Stimulated activated CD4-positive, alpha-beta T cell treated with anti-CD3 and anti-CD28 coated beads, Interleukin-4, amount 100 ng/mL, for 4 hours (primary cell): ENCODE data around the gene PER2.
"Not testable (repeated sequence)": the region's sequence is repeated elsewhere in the genome, so short reads cannot be mapped to it uniquely, and the experiment has no call there.

ENCODE experiments used
- DNase-seq, 2 experiments: peaks; one replicate each; pipeline ENCODE4 v3.0.0-alpha.2; 2020

PER2 gene, protein sequence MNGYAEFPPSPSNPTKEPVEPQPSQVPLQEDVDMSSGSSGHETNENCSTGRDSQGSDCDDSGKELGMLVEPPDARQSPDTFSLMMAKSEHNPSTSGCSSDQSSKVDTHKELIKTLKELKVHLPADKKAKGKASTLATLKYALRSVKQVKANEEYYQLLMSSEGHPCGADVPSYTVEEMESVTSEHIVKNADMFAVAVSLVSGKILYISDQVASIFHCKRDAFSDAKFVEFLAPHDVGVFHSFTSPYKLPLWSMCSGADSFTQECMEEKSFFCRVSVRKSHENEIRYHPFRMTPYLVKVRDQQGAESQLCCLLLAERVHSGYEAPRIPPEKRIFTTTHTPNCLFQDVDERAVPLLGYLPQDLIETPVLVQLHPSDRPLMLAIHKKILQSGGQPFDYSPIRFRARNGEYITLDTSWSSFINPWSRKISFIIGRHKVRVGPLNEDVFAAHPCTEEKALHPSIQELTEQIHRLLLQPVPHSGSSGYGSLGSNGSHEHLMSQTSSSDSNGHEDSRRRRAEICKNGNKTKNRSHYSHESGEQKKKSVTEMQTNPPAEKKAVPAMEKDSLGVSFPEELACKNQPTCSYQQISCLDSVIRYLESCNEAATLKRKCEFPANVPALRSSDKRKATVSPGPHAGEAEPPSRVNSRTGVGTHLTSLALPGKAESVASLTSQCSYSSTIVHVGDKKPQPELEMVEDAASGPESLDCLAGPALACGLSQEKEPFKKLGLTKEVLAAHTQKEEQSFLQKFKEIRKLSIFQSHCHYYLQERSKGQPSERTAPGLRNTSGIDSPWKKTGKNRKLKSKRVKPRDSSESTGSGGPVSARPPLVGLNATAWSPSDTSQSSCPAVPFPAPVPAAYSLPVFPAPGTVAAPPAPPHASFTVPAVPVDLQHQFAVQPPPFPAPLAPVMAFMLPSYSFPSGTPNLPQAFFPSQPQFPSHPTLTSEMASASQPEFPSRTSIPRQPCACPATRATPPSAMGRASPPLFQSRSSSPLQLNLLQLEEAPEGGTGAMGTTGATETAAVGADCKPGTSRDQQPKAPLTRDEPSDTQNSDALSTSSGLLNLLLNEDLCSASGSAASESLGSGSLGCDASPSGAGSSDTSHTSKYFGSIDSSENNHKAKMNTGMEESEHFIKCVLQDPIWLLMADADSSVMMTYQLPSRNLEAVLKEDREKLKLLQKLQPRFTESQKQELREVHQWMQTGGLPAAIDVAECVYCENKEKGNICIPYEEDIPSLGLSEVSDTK (N-terminal part only)

GRCh38 chr2:238287737-238288649 is at the start of gene PER2:
Gene PER2 (minus strand): TSS chr2:238288610. CDS start chr2:238277936, 10,674 bp downstream.
- peak; percentile 21 to 34 for DNase-seq

- DNase-seq, result no peak
Measured at GRCh38 chr2:238337846-238338245, 49.4 kb upstream of the PER2 start.

GRCh38 chr2:238336793-238337444 is 48.5 kb upstream of the PER2 start:
- no peak for DNase-seq

DNA sequence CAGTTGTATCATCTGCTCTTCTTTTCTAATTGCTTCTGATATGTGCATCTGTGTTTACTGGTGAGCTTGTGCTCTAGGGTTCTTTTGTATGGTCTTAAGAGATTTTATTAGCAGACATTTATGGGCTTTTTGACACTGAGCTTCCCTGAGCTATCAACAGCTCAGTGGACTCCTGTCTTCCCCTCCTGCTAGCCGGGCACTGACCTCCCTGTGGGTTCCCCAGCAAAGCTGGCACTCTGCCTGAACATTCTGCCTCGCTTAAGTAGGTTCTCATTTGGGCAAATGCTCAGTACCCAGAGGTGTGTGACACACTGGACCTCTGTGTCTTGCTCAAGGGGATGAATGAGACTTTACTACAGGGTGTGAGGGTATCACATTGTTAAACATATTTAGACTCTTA is 47.7 kb upstream of the PER2 start:
- no peak for DNase-seq

GRCh38 chr2:238335591-238335990 is 47.2 kb upstream of the PER2 start:
- DNase-seq, result not testable (repeated sequence)

- DNase-seq, result no peak
Measured at GRCh38 chr2:238334885-238335284, 46.5 kb upstream of the PER2 start.

DNA sequence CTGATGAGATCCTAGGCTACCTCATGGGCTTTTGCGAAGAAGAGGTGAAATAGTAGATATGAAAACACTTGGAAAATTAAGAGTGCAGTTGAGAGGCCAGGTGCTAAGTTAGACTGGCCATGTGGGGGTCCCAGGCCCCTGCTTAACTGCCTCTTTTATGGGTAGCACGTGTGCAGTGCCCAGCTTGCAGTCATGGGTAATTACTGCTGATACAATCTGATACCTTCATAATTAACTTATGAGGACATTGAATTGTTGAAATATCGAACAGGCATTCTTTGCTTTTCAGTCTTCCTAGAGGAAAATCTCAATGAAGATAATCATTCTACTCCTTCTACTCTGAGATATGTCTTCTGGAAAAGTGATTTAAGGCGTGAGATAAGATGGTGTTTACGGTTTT is 43.5 kb upstream of the PER2 start:
- DNase-seq, result no peak

DNA sequence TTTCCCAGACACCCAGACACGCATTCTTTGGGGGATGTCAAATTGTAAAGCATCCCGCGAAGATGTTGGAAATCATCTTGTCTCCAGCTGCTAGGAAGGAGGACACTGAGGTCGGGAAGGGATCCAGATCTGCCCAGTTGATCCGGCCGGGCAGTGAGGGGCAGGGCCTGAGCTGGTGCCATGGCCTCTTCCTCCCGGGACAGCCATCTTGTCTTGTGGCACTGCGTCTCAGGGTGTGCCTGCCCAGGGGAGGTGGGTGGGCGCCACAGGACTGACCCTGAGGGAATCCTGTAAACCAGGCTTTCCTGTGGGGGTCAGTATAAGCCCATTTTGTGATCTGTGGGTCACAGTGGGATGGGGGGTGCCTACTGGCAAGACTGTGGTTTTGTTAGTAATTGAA is 42.0 kb upstream of the PER2 start:
- no peak for DNase-seq

DNA sequence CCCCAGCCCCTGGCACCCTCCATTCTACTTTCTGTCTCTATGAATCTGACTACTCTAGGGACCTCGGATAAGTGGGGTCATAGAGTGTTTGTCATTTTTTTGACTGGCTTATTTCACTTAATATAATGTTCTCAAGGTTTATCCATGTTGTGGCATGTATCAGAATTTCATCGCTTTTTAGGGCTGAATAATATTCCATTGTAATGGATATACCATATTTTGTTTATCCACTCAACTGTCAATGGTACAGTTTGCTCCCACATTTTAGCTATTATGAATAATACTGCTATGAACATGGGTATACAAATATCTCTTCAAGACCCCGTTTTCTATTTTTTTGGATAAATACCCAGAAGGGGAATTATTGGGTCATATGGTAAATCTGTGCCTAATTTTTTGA is 39.3 kb upstream of the PER2 start:
- DNase-seq, result no peak

GRCh38 chr2:238326801-238327365 is 38.5 kb upstream of the PER2 start:
- DNase-seq, result no peak

DNA sequence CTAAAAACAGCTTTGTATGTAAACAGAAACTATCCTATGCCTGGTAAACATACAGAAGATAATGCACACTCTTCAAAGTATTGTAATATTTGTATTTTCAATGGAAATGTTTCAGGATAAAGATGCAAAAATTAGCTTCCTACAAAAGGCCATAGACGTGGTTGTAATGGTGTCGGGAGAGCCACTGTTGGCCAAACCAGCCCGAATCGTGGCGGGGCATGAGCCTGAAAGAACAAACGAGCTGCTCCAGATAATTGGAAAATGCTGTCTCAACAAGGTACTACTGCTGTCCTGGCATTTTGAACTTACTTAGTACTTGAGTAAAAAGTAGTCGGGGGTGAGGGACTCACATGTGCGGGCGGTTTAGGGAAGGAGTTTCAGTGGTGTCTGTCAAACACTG is 37.3 kb upstream of the PER2 start:
- DNase-seq, result no peak

DNA sequence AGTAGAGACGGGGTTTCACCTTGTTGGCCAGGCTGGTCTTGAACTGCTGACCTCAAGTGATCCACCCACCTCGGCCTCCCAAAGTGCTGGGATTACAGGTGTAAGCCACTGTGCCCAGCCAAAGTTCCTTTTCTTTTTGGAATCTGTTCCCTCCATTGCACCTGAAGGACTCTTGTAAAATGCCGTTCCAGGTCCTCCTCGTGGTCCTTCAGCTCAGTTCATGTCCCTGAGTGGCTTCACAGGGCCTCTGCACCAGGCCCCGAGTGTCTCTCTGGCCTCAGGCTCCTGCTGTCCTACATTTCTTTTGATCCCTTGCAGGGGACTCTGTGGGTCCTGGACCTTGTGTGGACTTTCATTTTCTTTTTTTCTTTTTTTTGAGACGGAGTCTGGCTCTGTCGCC is 35.8 kb upstream of the PER2 start:
- not testable (repeated sequence) for DNase-seq

- DNase-seq, result no peak
Measured at GRCh38 chr2:238322001-238322411, 33.6 kb upstream of the PER2 start.

DNA sequence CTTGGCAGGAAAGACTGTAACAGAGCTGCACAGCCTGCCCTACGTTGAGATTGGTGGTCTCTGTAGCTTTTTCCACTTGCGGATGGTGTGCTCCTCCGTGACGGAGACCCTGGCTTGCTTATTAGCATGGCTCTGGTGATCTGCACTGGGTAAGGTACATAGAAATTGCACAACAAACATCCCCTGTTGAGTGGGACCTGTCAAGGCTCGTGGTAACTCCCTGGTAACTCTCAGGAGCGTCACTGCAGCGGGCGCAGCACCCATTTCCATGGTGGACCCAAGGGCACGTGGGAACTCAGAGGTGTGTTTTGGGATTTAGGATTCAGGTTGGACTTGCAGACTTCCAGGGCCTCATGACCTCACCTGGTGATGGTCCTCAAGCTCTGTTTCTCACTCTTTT is 33.1 kb upstream of the PER2 start:
- DNase-seq, result no peak

GRCh38 chr2:238320648-238321281 is 32.4 kb upstream of the PER2 start:
- DNase-seq, result no peak

- DNase-seq, result peak; percentile 80 to 87
Measured at GRCh38 chr2:238320246-238320647, 31.8 kb upstream of the PER2 start, which contains the start of gene TRAF3IP1. Gene TRAF3IP1 (plus strand): TSS chr2:238320518. CDS start chr2:238320663, 145 bp downstream.

DNA sequence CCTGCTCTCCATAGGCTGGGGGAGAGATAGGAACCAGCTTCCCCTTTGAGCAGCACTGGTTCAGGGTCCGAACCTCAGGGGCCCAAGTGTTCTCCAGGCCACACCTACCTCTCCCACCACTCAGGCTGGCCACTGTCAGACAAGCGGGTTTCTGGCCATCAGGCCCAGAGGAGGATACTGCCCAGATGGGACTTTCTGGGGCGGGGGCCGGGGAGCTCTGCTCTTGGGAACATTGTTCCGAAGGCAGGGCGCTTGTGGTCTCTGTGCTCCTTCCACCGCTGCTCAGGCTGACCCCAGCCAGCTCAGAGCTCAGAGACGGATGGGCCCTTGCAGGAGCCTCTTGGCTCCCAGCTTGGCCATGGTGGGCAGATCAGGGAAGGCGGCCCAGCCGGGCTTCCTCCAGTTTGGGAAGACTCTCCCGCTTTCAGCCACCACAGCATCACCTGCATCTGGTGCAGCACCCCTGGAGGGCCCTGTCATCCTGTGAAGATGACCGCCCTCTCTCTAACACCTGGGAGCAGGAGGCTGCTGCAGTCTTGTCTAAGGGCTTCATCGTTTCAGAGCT is 26.7 kb upstream of the PER2 start:
- DNase-seq, result no peak

DNA sequence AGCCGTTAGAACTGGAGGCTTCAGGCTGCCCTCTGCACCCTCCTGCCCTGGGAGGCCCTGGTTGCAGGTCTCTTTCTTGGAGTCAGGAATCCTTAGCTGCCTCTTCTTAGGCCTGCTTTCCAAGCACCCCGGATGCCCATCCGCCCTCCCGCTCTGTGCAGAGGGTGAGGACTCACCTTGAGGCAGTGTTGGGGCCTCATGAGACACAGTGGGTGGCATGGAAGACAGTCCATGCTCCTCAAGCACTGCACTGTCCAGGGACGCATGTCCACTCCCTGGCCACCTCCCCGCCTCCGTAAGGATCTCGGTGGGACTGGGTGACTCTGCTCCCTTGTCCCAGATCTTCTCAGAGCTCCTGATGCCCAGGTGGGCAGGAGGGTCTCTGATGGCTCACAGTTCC is 26.2 kb upstream of the PER2 start:
- DNase-seq, result no peak

DNA sequence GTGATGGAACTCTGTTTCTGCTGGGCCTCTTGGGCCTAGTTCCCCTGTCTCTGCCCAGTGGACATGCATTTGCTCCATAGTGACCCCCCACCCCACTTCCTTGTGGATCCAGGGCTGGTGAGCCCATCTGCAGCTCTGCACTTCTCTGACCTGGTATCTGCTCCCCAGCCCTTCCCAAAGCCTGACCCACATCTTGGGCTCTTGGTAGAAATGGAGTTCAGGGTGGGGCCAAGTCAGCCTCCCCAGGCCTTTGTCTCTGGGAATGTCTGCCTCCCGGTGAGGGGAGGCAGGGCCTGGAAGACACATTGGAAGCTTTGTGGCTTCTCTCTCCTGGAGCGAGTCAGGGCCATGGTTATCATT is 25.6 kb upstream of the PER2 start:
- DNase-seq, result no peak

DNA sequence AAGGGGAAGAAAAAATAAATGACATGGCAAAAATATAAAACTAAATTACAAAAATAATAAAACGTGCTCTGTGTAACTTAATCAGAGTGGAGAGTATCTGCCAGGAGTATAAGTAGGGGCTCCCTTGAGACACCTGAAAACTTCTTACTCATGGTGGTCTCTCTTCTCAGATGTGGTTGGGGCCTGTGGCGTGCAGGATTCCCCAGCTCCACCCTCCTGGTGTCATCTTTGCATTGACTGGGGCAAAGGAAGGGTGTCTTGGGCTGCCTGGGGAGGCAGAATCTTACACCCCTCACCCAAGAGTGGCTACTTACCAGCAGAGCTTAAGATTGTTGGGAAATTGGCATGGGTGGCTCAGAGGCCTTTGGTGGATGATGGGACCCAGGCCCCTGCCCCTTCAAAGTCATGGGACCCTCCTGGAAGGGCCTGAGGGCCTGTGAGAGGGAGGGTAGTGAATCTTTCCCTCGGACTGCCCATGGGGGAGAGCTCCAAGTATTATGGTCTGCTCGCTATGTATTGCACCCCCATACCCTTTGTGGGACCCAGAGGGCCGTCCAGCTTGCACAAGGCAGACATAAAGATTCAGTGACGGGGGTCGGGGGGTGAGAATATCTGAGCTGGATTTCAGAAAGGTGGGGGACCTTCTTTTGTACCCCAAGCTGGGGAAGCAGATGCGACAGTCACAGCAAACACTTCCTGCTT is 25.0 kb upstream of the PER2 start:
- DNase-seq, result no peak
